GM18870 (cell line): Measurements from ENCODE around the gene KLK2.

Experiments used
- ATAC-seq: cut with Tn5 transposase; IDR thresholded peaks from one replicate; pipeline ENCODE4 v1.9.1; 2021; ENCODE audit warnings: moderate library complexity; ENCODE audit not compliant: unreplicated experiment

The KLK2 gene

DNA sequence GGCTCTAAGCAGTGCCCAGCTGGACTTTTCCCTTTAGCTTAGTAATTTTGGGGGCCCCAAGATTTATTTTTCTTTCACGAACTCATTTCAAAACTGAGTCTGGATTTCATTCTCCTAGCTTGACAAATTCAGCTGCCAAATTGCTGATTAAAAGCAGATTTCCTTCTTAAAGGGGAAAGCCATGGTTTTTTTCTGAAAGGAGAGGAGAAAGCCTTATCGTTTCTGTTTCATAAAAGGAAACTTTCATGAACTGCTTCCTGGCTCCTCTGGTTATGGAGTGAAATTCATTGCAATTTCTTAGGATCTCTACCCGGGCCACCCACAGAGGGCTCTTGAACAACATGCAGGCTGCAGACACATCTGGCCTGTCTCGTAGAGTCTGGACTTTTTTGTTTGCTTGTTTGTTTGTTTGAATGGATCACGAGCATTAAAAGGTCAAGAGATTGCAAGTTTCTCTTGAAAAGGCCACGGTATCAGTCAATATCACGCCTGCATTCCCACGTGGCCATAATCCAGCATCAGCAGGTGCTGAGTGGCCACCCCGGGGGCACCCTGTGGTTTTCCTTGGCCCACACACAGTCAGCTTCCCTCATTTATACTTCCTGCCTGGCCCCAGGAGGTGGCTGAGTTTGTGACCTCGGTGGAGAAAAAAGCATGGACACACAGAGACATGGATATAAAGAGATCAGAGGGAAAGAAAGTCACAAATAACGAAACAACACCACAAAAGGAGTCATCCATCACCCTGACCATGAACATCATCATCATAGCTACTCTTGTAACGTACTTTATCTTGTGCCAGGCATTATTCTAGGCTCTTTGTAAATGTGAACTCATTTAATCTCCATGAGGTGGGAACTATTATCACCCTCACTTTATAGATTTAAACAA is 48.4 kb downstream of the KLK2 start:
- ATAC-seq = peak; percentile 17

DNA sequence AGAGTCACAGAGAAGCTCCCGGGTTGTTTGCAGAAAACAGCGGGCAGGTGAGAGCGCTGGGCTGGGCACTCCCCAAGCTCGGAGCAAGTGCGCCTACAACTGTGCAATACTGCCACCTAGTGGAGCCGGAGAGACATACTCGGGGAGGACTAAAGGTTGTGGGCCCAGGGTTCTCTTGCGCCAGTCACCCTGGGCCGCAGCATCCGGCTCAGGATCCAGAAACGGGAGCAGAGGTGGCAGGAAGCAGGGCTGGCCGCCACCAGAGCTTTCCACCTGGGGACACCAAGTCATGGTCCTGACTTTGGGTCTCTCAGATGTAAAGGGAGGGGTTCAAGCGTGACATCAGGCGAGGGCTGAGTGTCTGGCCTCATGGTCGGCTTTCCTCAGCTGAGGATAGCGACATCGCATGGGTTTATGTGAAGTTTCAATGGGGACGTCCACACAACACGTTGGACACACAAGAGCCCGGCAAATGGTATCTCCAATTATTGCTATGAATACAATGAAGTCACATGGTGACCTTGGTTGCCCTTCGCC is 49.1 kb downstream of the KLK2 start:
- peak; percentile 74 for ATAC-seq

DNA sequence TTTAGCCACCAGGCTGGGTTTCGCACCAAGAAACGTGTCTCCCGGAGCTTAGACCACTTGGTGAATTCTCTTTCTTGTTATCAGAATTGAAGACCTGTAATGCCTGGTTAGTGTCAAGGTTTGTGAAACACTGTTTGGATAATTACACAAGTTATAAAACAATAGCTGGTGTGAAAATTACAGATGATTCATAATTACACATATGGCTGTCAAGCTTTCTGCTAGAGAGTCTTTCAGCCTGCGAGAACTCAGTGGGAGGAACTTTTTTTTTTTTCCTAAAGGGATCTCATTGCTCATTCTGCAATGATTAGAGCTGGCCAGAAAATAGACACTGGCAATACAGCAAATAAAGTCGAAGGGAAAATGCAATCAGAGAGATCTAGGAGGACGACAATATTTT is 51.3 kb downstream of the KLK2 start:
- ATAC-seq = no peak

DNA sequence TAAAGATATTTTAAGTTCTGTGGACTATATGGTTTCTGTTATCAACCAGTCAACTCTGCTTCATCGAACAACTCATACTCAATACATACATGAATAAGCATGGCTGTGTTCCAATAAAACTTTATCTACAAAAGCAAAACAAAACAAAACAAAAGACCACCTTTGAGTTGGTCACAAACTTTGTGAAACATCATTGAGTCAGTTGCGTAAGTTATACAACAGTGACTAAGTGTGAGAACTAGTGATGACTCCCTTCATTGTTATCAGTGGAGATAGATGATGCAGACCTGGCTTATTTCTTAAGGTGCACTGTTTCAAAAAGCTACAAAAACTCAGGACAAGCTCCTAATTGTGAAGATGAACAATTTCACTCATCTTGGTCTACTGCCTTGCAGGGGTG is 52.5 kb downstream of the KLK2 start:
- ATAC-seq = no peak

DNA sequence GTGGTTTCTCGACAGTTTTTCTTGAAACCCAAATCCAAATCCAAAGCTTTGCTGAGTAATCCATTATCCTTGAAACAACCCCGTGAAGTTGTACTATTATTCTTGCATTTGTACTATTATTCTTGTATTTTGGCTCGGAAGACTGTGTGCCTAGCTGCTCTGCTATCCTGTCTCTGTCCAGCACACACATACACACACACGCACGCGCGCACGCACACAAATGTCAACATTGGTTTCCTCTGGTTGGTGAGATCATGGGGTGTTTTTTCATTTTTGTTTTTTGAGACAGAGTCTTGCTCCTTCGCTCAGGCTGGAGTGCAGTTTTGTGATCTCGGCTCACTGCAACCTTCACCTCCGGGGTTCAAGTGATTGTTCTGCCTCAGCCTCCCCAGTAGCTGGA is 52.9 kb downstream of the KLK2 start:
- ATAC-seq = no peak

DNA sequence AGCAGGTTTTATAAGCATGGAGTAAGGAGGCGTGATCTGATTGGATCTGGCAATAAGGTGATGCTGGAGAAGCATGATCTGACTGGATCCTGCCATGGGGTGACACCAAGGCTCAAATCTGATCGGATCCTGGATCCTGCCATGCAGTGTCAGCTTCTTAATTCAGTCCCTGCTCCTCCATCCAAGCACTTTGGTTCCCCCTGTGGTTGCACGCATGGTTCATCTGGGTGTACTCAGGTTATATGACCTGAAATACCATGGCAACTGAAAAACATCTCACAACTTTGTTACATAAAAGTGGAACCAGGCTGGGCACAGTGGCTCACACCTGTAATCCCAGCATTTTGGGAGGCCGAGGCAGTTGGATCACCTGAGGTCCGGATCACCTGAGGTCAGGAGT is 55.6 kb downstream of the KLK2 start:
- no peak for ATAC-seq
